Measurements from ENCODE around the gene CNTROB. TPM values are rescaled to one million over a fixed set of nuclear protein-coding genes. Genes with fewer than 3 reads are reported as not detected.
A peak's percentile ranks its signal among the peaks of the same experiment; 100 is the strongest.

Gene CNTROB, protein sequence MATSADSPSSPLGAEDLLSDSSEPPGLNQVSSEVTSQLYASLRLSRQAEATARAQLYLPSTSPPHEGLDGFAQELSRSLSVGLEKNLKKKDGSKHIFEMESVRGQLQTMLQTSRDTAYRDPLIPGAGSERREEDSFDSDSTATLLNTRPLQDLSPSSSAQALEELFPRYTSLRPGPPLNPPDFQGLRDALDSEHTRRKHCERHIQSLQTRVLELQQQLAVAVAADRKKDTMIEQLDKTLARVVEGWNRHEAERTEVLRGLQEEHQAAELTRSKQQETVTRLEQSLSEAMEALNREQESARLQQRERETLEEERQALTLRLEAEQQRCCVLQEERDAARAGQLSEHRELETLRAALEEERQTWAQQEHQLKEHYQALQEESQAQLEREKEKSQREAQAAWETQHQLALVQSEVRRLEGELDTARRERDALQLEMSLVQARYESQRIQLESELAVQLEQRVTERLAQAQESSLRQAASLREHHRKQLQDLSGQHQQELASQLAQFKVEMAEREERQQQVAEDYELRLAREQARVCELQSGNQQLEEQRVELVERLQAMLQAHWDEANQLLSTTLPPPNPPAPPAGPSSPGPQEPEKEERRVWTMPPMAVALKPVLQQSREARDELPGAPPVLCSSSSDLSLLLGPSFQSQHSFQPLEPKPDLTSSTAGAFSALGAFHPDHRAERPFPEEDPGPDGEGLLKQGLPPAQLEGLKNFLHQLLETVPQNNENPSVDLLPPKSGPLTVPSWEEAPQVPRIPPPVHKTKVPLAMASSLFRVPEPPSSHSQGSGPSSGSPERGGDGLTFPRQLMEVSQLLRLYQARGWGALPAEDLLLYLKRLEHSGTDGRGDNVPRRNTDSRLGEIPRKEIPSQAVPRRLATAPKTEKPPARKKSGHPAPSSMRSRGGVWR
- 10 to 100 TPM; 14.7 to 15.2 TPM for total RNA-seq
- long read RNA-seq, donor 1, partial matches to known transcripts = 4 of 9 reads
- long read RNA-seq, donor 1, other reads (novel, unspliced or antisense) = 3 of 9 reads
- long read RNA-seq, donor 2, partial matches to known transcripts = 11 of 22 reads
- long read RNA-seq, donor 2, other reads (novel, unspliced or antisense) = 8 of 22 reads

GRCh38 chr17:7931709-7932482 is at the start of gene CNTROB, which contains the start of gene TRAPPC1:
Gene CNTROB, plus strand, starts transcription at chr17:7932206. Its CDS starts 874 bp downstream, at chr17:7933080.
Gene TRAPPC1, minus strand, starts transcription at chr17:7931946. Its CDS starts 117 bp downstream, at chr17:7931829.
- intact Hi-C loops (cut with DNase I) = loop anchor here in 1 of 2 donors (10.0 kb wide), 1 partner anchor 693 kb away; no protein-coding TSS in a partner anchor
- DNase-seq (ENCODE audit: low spot score) = peak; percentile 100

DNA sequence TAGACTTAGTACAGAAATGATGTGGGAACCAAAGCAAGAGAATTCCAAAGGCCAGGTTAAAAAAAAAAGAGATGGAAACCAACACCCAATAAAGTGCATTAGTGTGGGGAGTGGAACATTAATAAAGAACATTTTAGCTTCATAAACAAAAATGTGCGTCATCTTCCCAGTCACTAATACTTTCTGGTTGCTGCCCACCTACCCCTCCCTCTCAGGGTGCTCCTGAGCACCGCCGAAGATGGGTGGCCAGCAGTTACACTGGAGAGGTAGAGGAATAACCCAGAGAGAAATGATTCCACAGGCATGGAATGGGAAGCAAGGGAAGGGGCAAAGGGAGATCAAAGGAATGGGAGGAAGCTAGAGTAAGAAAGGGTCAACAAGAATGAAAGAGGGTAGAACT is 49.4 kb upstream of the CNTROB start:
- peak; percentile 22 for DNase-seq (ENCODE audit: low spot score)
- intact Hi-C loops (cut with DNase I) = no loop called here

- intact Hi-C loops (cut with DNase I) = no loop called here
- DNase-seq (ENCODE audit: low spot score) = peak; percentile 52
Measured at GRCh38 chr17:7883781-7884386, 48.1 kb upstream of the CNTROB start.

DNA sequence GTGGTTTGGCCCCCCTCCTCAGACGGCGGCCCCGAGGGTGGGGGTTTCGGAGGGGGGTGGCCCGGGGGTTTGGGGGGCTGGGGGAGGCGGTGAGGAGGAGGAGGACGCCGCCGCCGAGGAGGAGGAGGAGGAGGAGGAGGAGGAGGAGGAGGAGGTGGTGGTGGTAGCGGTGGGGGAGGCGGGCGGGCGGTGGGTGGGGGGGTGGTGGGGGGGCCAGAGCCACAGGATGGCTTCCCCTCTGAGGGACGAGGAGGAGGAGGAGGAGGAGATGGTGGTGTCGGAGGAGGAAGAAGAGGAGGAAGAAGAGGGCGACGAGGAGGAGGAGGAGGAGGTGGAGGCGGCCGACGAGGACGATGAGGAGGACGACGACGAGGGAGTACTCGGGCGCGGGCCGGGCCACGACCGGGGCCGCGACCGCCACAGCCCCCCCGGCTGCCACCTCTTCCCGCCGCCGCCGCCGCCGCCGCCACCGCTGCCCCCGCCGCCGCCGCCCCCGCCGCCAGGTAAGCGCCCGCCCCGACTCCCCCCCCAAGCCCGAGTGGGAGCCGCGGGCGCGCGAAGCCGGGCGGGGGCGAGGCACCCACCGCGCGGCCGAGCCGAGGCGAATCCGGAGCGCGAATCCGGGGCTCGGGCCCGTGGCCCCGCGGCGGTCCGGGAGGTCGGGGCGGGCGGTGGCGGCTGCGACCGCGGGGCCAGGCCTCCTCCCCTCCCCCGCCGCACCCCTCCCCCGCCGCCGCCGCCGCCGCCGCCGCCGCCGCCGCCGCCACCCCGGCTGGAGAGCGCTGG is 47.2 kb upstream of the CNTROB start:
- peak; percentile 75 for DNase-seq (ENCODE audit: low spot score)
- intact Hi-C loops (cut with DNase I) = no loop called here

- intact Hi-C loops (cut with DNase I) = no loop called here
- DNase-seq (ENCODE audit: low spot score) = peak; percentile 84
Measured at GRCh38 chr17:7885367-7886226, 46.4 kb upstream of the CNTROB start.

- intact Hi-C loops (cut with DNase I) = no loop called here
- DNase-seq (ENCODE audit: low spot score) = peak; percentile 80
Measured at GRCh38 chr17:7886227-7887037, 45.6 kb upstream of the CNTROB start.

- intact Hi-C loops (cut with DNase I) = no loop called here
- no peak for DNase-seq (ENCODE audit: low spot score)
Measured at GRCh38 chr17:7887038-7887481, 44.9 kb upstream of the CNTROB start.

GRCh38 chr17:7887482-7888183 is 44.4 kb upstream of the CNTROB start:
- intact Hi-C loops (cut with DNase I) = no loop called here
- peak; percentile 96 for DNase-seq (ENCODE audit: low spot score)

- no peak for DNase-seq (ENCODE audit: low spot score)
- intact Hi-C loops (cut with DNase I) = no loop called here
Measured at GRCh38 chr17:7888184-7888920, 43.7 kb upstream of the CNTROB start, which contains the start of gene CHD3. Gene CHD3, plus strand, starts transcription at chr17:7888789. Its CDS starts 212 bp downstream, at chr17:7889001.

GRCh38 chr17:7889166-7889955 is 42.6 kb upstream of the CNTROB start:
- intact Hi-C loops (cut with DNase I) = no loop called here
- peak; percentile 98 for DNase-seq (ENCODE audit: low spot score)

DNA sequence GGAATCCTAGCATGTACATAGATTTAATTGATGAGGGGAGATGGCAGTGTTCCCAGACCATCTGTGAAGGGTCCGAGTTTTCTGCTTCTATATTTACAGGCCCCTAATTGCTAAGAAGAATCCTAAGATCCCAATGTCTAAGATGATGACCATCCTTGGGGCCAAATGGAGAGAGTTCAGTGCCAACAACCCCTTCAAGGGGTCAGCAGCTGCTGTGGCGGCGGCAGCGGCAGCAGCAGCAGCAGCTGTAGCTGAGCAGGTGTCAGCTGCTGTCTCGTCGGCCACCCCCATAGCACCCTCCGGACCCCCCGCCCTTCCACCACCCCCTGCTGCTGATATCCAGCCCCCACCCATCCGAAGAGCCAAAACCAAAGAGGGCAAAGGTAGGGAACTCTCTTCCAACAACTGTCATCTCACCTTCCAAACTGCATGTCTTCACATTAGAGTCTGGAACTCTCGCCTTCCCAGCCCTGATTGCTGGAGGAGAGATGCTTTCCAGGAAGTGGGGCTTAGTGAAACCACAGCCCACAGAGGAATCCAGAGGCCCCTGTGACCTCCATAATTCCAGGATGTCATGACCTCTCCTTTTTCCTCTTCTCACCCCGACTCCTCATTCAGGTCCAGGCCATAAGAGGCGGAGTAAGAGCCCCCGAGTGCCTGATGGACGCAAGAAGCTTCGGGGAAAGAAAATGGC is 38.7 kb upstream of the CNTROB start:
- intact Hi-C loops (cut with DNase I) = no loop called here
- DNase-seq (ENCODE audit: low spot score) = no peak

DNA sequence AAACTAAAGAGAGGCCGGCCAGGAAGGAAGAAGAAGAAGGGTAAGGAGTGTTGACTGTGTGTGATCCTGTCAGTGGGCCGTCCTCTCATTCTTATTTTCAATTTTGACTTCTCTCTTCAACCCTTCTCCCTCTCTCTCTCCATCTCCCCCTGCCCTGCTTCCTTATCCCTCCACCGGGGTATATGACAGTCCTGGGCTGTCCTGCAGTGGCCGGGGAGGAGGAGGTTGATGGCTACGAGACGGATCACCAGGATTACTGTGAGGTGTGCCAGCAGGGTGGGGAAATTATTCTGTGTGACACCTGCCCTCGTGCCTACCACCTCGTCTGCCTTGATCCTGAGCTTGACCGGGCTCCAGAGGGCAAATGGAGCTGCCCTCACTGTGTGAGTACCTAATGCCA is 37.8 kb upstream of the CNTROB start:
- intact Hi-C loops (cut with DNase I) = no loop called here
- DNase-seq (ENCODE audit: low spot score) = no peak

DNA sequence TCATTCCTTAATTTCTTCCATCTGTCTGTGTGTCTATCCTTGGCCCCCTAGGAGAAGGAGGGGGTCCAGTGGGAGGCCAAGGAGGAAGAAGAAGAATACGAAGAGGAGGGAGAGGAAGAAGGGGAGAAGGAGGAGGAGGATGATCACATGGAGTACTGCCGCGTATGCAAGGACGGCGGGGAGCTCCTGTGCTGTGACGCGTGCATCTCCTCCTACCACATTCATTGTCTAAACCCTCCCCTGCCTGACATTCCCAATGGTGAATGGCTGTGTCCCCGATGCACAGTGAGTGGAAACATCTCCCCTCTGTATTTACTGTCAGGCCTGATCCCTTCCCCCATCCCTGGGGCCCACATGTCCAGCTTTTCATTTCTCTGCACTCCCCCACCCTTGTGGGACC is 37.1 kb upstream of the CNTROB start:
- intact Hi-C loops (cut with DNase I) = no loop called here
- DNase-seq (ENCODE audit: low spot score) = no peak
